NOMO-1 treated with DMSO at 0.1 percent for 48 hours (cell line): ENCODE measurements around the gene BICD1.

ENCODE experiments used
- DNase-seq: peaks from one replicate; lab custom pipeline; 2025; ENCODE audit not compliant: unreplicated experiment; lab: John Stamatoyannopoulos, UW

Gene BICD1

DNA sequence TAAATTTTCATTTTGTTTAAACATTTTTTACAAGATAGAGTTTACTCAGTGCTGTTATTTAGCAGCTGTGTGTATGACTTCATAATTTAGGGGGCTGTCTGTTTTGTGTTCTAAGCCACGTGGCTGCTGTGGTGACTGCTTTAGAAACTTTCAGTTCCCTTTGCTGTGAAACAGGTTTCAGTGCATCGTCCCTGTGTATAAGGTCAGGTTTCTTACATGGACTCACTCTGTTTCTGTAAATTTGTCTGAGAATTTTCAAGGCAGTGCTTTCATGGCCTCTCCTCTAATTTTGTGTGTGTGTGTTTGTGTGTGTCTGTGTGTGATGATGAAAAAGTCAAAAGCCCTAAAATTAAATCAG is 32.4 kb downstream of the BICD1 start:
- peak; percentile 88 for DNase-seq

DNA sequence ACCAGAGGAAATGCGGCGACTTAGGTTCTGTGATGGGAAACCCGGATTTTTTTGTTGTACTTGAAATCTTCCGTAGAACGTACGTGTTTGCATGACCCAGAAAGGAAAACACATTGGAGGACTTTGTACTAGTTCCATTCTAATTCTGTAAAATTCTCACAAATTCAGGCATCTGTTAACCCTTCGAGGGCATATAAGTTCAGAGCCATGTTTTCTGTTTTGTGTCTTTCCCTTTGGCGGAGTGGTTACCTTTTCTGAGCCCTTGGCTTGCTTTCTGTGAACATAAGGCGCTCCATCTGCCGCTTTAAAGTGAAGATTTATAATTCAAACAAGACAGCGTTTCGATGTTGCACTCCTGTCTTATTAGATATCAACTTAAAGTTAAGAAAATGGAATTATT is 34.2 kb downstream of the BICD1 start:
- DNase-seq: no peak

DNA sequence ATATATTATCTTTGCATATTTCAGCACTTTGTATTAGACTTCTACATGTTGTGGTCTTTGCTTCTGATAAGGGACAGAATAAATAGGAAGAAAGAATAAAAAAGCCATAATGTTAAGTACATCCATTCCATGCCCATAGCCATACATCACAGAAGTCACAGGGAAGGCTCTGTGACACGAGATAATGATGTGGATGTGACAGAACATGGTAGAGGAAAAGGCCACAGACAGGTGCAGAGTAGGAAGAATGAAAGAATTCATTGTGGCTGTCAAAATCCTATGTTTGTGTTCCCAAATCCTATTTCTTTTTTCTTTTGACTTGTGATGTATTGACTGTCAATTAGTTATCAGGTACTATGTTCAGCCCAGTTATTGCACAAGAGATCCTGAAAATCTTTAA is 38.4 kb downstream of the BICD1 start:
- DNase-seq: no peak

DNA sequence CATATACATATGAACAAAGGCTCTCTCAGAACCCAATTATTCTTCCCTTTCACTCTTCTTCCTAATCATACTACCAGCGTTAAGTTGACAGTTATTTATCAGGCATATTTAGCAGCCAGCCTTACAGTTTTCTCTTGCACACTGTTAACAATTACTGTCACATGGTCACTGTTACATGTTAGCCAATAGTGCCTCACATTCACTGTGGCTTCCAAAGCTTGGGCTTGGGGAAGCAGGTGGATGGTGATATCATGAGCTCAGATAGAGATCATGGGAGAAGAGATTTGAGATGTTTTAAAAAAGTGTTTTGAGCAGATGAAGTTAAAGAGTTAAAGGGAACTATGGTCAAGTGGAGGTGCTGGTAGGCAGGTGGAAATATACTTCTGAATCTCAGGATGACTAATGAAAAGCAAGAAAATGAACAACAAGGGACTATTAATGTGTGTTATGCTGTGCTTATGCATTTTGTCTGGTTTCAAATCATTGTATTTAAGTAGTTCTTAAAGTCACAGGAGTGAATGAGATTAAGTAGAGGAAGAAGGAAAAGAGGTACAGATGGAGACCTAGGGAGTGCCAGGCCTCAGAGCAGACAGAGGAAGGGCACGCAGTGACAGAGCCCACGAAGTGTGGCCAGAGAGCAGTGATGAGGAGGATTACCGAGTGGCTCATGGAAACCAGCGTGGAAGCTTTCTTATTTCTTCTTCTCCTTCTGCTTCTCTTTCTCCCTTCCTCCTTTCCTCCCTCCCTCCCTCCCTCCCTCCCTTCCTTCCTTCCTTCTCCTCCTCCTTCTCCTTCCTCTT is 39.6 kb downstream of the BICD1 start:
- no peak for DNase-seq

DNA sequence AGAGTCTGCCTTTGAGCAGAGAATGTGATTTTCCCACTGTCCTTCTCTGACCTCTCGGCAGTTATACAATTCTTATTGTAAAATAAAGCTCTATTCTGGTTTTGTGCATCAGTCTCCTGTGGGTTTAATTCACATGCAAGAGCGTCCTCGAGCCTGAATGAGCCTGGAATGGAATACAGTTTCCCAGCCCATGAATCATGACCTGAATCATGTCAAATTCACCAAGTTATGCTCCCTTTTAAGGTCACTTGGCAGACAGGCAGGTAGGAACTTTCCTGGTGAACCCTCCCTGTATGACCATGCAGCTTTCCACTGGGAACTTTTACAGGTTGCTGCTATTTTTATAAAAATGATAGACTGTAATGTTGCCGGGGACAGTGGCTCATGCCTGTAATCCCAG is 41.7 kb downstream of the BICD1 start:
- no peak for DNase-seq

DNA sequence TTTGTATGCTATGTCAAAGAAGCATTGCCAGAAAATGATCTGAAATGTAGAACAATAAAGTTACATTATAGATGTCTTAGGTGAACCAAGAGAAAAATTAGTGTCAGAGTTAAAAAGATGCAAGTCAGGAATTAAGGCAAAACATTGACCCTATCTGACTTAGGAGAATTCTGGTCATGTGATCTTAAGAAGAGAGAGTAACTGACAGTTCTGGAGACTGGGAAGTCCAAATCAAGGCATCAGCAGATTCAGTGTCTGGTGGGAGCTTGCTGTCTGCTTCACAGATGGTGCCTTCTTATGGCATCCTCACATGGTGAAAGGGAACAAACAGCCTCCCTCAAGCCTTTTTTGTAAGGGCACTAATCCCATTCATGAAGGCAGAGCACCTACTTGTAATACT is 42.8 kb downstream of the BICD1 start:
- DNase-seq: no peak

DNA sequence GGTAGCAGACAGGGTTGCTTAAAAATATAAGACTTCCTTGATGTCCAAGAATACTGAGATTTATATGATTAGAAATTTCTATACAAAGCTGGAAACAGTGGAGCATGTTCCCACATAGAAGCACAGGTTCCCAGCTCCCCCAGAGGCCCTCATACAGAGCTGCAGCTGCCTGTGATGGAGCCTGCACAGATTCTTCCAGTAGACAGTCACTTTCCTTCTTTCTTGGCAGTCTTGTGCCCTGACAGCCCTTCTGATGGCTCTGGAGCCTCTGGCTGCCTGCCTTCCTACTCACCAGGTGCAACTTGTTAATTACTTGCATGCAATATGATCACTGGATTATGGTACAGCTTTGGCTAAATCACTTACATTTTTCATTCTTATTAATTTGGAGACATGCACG is 44.4 kb downstream of the BICD1 start:
- DNase-seq: no peak

DNA sequence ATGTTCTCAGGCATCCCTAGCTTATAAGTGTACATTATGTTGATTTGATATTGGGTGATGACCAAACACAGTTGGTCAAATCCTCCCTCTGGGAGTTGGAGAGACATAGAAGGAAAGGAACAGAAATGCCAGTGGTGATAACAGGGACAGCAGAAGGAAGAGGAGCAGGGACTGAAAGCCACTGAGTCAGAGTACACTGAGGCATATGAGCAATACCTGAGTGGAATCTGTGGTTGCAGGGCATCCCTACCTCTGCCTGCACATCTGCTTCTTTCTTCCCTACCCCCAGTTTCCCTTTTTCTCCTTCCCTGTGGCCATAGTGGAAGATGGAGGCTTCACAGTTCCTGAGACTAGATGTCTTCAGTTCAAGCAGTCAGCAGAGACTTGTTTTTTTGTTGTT is 44.9 kb downstream of the BICD1 start:
- no peak for DNase-seq

DNA sequence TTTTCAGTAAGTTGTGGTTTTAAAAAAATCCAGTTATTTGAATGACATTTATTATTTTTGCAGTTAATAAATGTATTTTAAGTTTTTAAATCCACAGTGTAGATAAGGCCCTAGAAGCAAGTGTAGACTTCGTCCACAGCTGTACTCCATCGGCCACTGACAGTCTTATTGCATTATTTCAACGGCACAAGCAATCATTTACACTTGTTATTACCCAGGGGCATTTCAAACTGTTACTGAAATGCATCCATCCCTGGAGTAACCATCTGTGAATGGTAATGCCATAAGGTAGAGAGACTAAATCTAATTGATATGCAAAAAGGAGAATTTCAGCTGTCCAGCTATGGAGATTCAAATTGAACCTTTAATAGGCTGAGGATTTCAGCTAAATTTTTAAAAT is 48.4 kb downstream of the BICD1 start:
- no peak for DNase-seq

DNA sequence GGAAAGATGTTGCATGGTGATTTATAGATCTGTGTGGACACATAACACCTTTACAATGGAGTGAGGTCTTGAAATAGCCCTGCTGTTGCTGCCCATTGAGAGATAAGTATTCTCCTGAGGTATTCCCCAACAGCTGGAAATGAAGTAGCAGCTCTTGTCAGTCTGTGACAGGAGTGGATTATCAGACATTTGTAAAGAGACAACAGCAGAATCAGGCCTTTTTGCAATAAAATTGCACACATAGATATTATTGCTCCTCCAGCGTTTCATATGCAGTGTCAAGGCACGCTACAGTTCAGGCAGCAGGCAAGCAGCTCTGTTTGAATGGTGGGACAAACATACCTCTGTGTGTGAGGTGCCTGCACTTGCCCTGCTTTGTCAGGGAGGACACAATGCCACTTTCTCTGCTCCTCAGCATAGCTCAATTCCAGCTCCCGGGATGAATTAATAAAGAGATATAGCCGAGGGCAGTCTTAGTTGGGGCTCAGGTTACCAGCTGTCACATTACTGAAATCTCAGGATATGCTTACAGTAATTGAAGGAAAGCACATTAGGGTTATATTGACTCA is 49.4 kb downstream of the BICD1 start:
- DNase-seq: no peak

DNA sequence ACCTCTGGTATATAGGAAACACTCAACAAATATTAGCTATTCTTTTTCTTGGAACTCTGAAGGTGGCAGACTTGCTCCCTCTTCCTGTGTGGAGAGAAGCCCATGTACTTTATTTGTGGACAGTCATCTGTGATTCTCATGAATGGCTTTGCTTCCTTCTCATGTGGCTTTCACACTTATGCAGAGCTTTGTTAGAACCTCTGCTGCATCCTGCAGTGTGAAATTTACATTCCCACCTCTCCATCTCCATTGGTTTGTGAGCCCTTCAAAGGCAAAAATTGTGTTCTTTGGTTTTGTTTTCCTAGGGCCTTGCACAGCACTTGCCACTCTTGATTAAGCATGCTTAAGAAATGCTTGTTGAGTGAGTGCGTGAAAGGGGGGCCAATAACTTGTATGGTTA is 51.9 kb downstream of the BICD1 start:
- no peak for DNase-seq

DNA sequence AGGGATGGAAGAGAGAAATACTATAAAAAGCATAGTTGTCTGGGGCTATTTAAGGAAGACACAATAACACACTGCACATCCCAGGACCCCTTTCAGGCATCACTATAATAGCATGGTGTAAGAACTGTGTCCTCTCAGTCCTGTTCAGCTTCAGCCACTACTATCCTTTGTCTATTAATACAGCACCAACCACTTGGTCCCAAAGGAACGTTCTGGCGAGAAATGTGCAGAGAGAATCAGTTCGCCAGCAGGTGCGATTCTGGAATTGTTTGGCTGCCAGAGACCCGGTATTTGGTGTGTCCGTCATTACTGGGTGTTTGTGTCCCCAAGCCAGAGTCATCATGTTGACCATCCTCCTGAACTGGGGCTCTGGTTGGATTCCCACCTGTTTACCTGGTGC is 52.7 kb downstream of the BICD1 start:
- DNase-seq: no peak

DNA sequence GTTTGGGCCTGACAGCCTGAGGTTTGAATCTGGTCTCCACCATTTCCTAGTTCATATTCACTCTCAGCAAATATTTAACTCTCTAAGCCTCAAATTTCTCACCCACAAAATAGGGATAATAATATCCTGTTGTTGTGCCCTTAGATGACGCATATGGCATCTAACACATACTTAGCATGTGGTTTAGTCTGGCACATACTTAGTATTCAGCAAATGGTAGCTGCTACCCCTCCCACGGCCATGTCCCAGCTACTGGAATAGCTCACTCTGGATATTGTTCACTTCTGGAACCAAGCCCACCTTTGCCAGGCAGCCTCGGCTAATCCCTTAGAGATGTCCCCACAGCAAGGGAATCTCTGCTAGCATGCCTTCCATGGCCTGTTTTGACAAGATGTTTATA is 53.3 kb downstream of the BICD1 start:
- DNase-seq: no peak

DNA sequence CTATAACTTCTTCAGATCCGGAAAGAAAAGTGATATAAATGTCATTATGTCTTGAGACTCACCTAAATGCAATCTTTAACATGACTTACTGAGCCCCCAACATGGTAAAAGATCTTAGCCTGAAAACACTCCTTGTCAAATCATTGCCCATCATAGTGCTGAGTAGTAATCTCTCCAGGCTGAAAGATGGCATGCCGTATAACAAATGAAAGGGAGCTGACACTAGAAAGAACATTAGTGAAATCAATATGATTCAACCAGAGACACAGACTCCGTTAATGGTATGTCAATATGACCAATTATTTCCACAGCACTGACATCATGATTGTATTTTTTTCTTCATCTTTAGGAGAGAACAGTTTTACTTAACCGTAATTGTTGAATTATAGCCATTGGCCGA is 54.4 kb downstream of the BICD1 start:
- no peak for DNase-seq

DNA sequence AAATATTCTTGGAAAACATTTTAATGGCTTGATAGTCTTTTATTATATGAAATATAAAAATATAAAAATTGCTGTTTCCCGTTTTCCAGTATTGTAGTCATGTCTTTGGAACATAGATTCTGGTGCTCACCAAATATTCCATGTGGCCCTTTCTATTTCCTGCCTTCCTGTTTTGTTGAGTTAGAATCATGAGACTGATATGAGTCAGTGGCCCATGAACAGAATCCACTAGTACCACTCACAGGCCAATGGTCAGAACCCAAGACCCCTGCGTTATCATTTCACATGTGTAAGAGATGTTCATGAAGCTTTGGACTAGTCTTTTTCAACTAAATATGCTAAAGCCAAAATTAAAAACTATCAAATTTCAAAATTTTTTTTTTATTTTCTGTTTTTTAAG is 56.9 kb downstream of the BICD1 start:
- DNase-seq: no peak

DNA sequence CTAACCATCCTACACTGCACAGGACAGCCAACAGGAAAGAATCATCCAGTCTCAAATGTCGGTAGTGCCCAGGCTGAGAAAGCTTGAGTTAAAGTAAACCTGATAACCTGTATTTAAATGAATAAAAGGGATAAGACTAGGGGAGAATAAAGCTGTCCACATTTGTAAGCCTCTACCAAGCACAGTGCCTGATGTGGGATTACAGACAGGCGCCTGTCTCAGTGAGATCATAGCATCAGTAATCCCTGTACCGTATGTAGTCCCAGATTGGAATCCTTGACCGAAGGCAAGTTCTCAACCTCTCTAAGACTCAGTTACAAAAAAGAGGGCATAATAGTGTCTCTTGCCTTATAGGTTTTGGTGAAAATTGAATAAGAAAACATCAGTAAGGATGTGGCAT is 59.9 kb downstream of the BICD1 start:
- DNase-seq: no peak

DNA sequence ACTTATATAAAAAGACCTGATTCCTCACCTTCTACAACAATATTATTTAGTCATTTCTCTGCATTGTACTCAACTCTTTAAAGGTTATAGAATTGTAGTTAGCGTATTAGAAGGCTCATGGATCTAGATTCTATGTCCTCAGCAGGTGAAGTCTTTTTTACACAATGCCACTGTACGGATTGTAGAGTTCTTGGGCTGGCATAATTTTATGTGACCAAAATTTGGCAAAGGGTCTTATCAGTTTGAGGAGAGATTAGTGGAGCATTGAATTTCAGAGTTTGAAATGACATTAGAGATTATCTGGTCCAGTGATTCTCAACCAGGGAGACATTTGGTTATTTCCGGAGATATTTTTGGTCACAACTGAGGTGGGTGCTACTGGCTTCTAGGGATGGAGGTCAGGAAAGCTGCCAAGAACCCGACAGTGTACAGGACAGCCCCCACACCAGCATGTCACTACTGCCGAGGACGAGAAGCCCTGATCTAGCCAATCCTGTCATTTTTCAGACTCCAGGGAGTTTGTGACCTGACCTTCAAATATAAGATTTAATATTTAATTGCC is 63.9 kb downstream of the BICD1 start:
- DNase-seq: no peak

DNA sequence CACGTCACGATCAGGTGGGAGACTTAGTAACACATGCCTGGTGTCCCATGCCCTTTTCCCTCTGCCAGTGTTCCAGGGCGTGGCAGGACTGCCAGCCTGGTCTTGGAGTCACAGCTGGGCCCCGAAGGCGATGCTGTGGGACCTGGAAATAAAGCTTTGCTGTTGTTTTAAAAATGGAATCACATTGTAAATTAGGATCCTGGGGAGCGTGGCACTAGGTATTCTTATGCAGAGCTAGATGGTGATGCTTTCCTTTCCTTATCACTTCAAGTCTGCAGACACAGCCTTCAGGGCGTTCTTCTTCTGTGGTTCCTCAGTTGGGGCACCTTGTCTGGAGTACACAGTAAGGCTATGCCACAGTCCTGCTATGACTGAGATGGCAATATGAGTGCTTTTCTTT is 64.6 kb downstream of the BICD1 start:
- DNase-seq: no peak

DNA sequence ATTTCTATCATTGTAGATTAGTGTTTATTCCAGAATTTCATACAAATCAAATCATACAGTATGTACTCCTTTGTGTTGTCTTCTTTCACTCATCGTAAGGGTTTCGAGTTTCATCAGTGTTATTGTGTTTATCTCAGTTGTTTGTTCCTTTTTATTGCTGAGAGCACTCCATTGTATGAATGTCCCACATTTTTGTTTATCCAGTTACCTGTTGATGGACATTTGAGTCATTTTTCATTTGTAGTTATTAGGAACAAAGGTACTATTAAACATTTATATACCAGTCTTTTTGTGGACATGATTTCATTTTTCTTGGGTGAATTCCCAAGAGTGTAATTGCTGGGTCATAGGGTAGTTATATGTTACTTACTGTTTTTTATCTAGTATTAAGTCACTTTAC is 70.0 kb downstream of the BICD1 start:
- no peak for DNase-seq

DNA sequence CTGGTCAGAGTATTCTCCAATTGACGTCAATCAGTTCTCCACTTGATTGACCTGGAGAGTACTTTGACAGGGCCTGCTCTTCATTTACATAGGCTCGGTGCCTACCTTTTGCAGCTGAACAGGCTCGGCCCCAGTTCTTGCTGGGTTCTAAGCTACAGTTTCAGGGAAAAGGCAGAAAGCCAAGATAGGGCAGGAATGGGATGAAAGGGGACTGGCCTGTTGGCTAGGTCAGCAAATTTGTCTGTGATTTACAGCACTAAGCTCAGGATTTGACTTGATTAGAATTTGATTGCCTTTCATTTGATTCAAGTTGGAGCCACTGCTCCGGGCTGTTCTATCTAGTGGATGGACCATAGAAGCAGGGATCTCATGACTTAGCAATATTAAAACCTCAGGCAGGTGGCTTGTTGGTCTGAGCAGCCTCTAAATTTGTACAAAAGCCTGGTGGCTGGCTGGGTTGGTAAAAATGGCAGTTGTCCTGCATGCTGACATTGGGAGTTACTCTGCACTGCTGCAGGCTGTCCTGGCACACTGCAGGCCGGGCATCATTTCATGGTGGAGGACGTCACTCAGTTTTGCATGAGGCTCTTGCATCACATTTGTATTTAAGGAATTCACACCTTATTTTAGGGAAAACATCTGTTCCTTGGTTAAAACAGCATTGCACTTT is 71.8 kb downstream of the BICD1 start:
- no peak for DNase-seq

DNA sequence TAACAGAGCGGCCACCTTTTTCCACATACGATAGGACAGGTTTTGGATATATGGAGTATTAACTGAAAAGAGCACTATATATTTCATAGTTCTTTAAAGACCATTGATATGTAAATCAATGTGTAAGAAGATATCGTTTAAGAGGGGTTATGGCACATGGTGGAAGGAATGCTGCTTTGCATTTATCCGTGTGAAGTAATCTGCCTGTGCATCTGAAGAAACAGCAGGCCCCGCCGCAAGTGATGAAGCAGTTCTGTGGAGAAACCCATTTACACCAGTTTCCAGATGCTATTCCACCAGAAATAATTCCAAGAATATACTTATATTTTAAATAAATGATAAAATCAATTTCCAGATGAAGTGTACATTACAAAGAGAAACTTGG is 72.4 kb downstream of the BICD1 start:
- DNase-seq: no peak

DNA sequence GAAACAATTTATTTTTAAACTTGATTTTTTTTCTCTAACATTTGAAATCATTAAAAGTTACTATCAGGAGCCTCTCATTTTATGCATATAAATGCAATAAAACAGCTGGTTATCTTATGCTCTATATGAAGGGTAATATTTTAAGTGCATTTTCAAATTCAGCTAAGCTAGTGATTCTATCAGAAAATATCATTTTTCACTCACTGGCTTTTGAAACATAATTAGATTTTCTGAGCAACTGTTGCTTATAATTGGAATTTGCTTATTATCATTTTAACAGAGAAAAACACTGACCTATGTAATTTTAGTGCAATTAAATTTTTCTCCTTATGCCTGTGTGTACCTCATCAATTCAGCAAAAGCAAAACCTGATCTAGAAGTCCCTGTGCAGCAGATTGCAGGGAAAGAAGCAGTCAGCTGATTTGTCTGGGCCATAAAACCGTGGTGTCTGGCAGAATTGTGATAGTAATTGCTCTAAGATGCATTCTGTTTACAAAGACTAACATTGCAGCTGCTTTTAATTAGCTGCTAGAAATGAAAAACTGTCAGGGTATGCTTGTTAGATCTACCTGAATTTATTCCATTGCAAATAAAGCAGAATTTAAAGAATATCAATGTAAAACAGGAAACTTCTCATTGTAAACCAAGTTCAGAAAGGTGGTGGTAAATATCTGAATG is 75.0 kb downstream of the BICD1 start:
- no peak for DNase-seq
